Measurements from ENCODE around the gene RMND1. TPM values are rescaled to one million over a fixed set of nuclear protein-coding genes. Genes with fewer than 3 reads are reported as not detected.
"Not testable (repeated sequence)": the region's sequence is repeated elsewhere in the genome, so short reads cannot be mapped to it uniquely, and the experiment has no call there.

Gene RMND1
- total RNA-seq, 1 experiment from 2014 or later: 28.8 TPM

GRCh38 chr6:151452750-151453427, 963 bp upstream of the RMND1 start:
- DNase-seq (ENCODE audit: low read depth): peak; percentile 80

GRCh38 chr6:151451417-151451949, 443 bp downstream of the RMND1 start:
- no peak for DNase-seq (ENCODE audit: low read depth)

- not testable (repeated sequence) for DNase-seq (ENCODE audit: low read depth)
These were observed 998 bp downstream of the RMND1 start for GRCh38 chr6:151450928-151451327.

GRCh38 chr6:151448623-151449022, 3.3 kb downstream of the RMND1 start:
- peak; percentile 16 for DNase-seq (ENCODE audit: low read depth)

GRCh38 chr6:151447237-151447636, 4.7 kb downstream of the RMND1 start:
- DNase-seq (ENCODE audit: low read depth): no peak

- DNase-seq (ENCODE audit: low read depth): peak; percentile 84
These were observed 6.4 kb downstream of the RMND1 start for GRCh38 chr6:151445482-151445881.

GRCh38 chr6:151443911-151444621, 7.9 kb downstream of the RMND1 start:
- DNase-seq (ENCODE audit: low read depth): no peak

- no peak for DNase-seq (ENCODE audit: low read depth)
These were observed 8.5 kb downstream of the RMND1 start for GRCh38 chr6:151443454-151443853.

GRCh38 chr6:151442371-151442770, 9.6 kb downstream of the RMND1 start:
- DNase-seq (ENCODE audit: low read depth): no peak

- no peak for DNase-seq (ENCODE audit: low read depth)
These were observed 10.3 kb downstream of the RMND1 start for GRCh38 chr6:151441390-151442166.

GRCh38 chr6:151440930-151441329, 11.0 kb downstream of the RMND1 start:
- peak; percentile 26 for DNase-seq (ENCODE audit: low read depth)

- DNase-seq (ENCODE audit: low read depth): no peak
These were observed 11.4 kb downstream of the RMND1 start for GRCh38 chr6:151440498-151440897.

- peak; percentile 32 for DNase-seq (ENCODE audit: low read depth)
These were observed 14.5 kb downstream of the RMND1 start for GRCh38 chr6:151437401-151437800.

GRCh38 chr6:151436802-151437201, 15.1 kb downstream of the RMND1 start:
- DNase-seq (ENCODE audit: low read depth): peak; percentile 35

GRCh38 chr6:151436300-151436699, 15.6 kb downstream of the RMND1 start:
- DNase-seq (ENCODE audit: low read depth): no peak

GRCh38 chr6:151434369-151434768, 17.6 kb downstream of the RMND1 start:
- no peak for DNase-seq (ENCODE audit: low read depth)

GRCh38 chr6:151432651-151433050, 19.3 kb downstream of the RMND1 start:
- no peak for DNase-seq (ENCODE audit: low read depth)

- no peak for DNase-seq (ENCODE audit: low read depth)
These were observed 20.6 kb downstream of the RMND1 start for GRCh38 chr6:151431337-151431736.

GRCh38 chr6:151430886-151431285, 21.0 kb downstream of the RMND1 start:
- no peak for DNase-seq (ENCODE audit: low read depth)

- DNase-seq (ENCODE audit: low read depth): no peak
These were observed 23.7 kb downstream of the RMND1 start for GRCh38 chr6:151428093-151428735.

GRCh38 chr6:151425561-151425960, 26.4 kb downstream of the RMND1 start:
- peak; percentile 79 for DNase-seq (ENCODE audit: low read depth)

- no peak for DNase-seq (ENCODE audit: low read depth)
These were observed 28.9 kb downstream of the RMND1 start for GRCh38 chr6:151422981-151423380.
